Body of pancreas (tissue), 4 donors: ENCODE results near the gene TCN2.

Source experiments
- POLR2A ChIP-seq, 3 donors: fragments of 450-650 bp; IDR thresholded peaks; one replicate each; pipeline ENCODE4 v1.6.1; 2016; ENCODE audit warnings: antibody characterized with exemption in 3 of 3, mild to moderate bottlenecking in 2 of 3
- TF ChIP-seq, protein P1 (sequence below), 7 experiments: fragments of 450-650 bp in 4 of 7; fragments of 200-600 bp in 3 of 7; sonication (generic) in 3 of 7; IDR thresholded peaks; one replicate each; pipeline ENCODE4 v1.5.1; 2016 to 2019; ENCODE audit warnings: antibody characterized with exemption in 7 of 7

DNA sequence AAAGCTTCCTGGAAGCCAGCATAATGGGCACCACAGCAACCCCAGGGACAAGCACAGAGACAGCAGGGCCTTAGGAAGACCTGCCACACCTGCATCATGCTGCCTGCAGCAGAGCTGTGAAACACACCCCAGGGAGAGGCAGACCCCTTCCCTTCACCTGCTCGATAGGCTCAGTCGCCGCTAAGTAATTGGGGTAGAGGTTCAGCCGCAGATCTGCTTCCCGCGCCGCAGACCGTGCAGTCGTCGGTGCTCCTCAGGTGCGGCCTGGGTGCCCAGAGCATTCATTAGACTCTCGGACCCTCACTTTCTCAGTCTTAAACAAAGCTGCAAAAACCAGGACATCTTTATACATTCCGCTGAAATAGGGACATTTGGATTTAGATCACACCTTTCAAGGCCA lies 57.8 kb downstream of the TCN2 start:
- TF ChIP-seq, protein P1, sequence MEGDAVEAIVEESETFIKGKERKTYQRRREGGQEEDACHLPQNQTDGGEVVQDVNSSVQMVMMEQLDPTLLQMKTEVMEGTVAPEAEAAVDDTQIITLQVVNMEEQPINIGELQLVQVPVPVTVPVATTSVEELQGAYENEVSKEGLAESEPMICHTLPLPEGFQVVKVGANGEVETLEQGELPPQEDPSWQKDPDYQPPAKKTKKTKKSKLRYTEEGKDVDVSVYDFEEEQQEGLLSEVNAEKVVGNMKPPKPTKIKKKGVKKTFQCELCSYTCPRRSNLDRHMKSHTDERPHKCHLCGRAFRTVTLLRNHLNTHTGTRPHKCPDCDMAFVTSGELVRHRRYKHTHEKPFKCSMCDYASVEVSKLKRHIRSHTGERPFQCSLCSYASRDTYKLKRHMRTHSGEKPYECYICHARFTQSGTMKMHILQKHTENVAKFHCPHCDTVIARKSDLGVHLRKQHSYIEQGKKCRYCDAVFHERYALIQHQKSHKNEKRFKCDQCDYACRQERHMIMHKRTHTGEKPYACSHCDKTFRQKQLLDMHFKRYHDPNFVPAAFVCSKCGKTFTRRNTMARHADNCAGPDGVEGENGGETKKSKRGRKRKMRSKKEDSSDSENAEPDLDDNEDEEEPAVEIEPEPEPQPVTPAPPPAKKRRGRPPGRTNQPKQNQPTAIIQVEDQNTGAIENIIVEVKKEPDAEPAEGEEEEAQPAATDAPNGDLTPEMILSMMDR (IDR thresholded peaks at IDR 0.05), result no peak
- no peak for TF ChIP-seq POLR2A (IDR thresholded peaks at IDR 0.05)
